Measurements from ENCODE around the gene UBE2I.

UBE2I gene

GRCh38 chr16:1308036-1308976 lies 1.1 kb upstream of the UBE2I start:
- H3K27ac ChIP-seq (ENCODE audit: low read length) = peak overlapping the region; percentile 65
- peak overlapping the region; percentile 88 for H3K4me3 ChIP-seq (ENCODE audit: low read length)
- H4K20me1 ChIP-seq (ENCODE audit: insufficient read depth, low read length) = peaks cover 33% of the 10 kb centered on the region
- peaks cover 41% of the 10 kb centered on the region for H3K79me2 ChIP-seq (ENCODE audit: low read length)
- no peak for TF ChIP-seq EZH2phosphoT487 (IDR thresholded peaks at IDR 0.05; ENCODE audit: low read depth)
- TF ChIP-seq CTCF (IDR thresholded peaks at IDR 0.05; ENCODE audit: low read depth, low read length) = no peak
- H3K36me3 ChIP-seq (replicated peaks; ENCODE audit: low read depth, low read length) = peaks cover 20% of the 10 kb centered on the region
- H3K4me2 ChIP-seq (ENCODE audit: low read length) = peak overlapping the region; percentile 71
- no peaks in the 10 kb centered on the region for H3K27me3 ChIP-seq (ENCODE audit: low read depth, low read length)
- no peaks in the 10 kb centered on the region for H3K9me3 ChIP-seq (ENCODE audit: insufficient read depth, low read length)
- H3K4me1 ChIP-seq (ENCODE audit: low read length) = peaks cover 28% of the 10 kb centered on the region
- H2AFZ ChIP-seq (ENCODE audit: low read depth, low read length) = no peak overlapping the region
- peak overlapping the region; percentile 67 for H3K9ac ChIP-seq (ENCODE audit: low read length)

GRCh38 chr16:1309888-1310831 lies 724 bp downstream of the UBE2I start:
- H3K4me1 ChIP-seq (ENCODE audit: low read length) = peaks cover 15% of the 10 kb centered on the region
- peak overlapping the region; percentile 91 for H3K4me3 ChIP-seq (ENCODE audit: low read length)
- peak overlapping the region; percentile 91 for H3K9ac ChIP-seq (ENCODE audit: low read length)
- H4K20me1 ChIP-seq (ENCODE audit: insufficient read depth, low read length) = peaks cover 52% of the 10 kb centered on the region
- H3K9me3 ChIP-seq (ENCODE audit: insufficient read depth, low read length) = no peaks in the 10 kb centered on the region
- peaks cover 60% of the 10 kb centered on the region for H3K79me2 ChIP-seq (ENCODE audit: low read length)
- no peaks in the 10 kb centered on the region for H3K27me3 ChIP-seq (ENCODE audit: low read depth, low read length)
- peak overlapping the region; percentile 58 for H3K27ac ChIP-seq (ENCODE audit: low read length)
- TF ChIP-seq EZH2phosphoT487 (IDR thresholded peaks at IDR 0.05; ENCODE audit: low read depth) (no peak), CTCF (IDR thresholded peaks at IDR 0.05; ENCODE audit: low read depth, low read length) (no peak)
- H3K36me3 ChIP-seq (replicated peaks; ENCODE audit: low read depth, low read length) = peaks cover 35% of the 10 kb centered on the region
- H3K4me2 ChIP-seq (ENCODE audit: low read length) = peak overlapping the region; percentile 98
- no peak overlapping the region for H2AFZ ChIP-seq (ENCODE audit: low read depth, low read length)

- Histone ChIP-seq H3K4me1 (ENCODE audit: low read length) (peaks cover 15% of the 10 kb centered on the region), H3K4me3 (ENCODE audit: low read length) (peak overlapping the region; percentile 91), H3K27me3 (ENCODE audit: low read depth, low read length) (no peaks in the 10 kb centered on the region), H4K20me1 (ENCODE audit: insufficient read depth, low read length) (peaks cover 59% of the 10 kb centered on the region), H3K9me3 (ENCODE audit: insufficient read depth, low read length) (no peaks in the 10 kb centered on the region), H3K36me3 (replicated peaks; ENCODE audit: low read depth, low read length) (peaks cover 41% of the 10 kb centered on the region), H3K27ac (ENCODE audit: low read length) (no peak overlapping the region), H3K79me2 (ENCODE audit: low read length) (peaks cover 66% of the 10 kb centered on the region), H2AFZ (ENCODE audit: low read depth, low read length) (no peak overlapping the region), H3K9ac (ENCODE audit: low read length) (peak overlapping the region; percentile 91), H3K4me2 (ENCODE audit: low read length) (peak overlapping the region; percentile 98)
- no peak for TF ChIP-seq CTCF (IDR thresholded peaks at IDR 0.05; ENCODE audit: low read depth, low read length)
- no peak for TF ChIP-seq EZH2phosphoT487 (IDR thresholded peaks at IDR 0.05; ENCODE audit: low read depth)
Observed at GRCh38 chr16:1310832-1311200, 1.4 kb downstream of the UBE2I start.
